K562 (cell line): ENCODE data around the gene ACO2. TPM values are rescaled to one million over a fixed set of nuclear protein-coding genes. Genes with fewer than 3 reads are reported as not detected.

ENCODE experiments used
- ATAC-seq: fragments of 200-7000 bp; cut with Tn5 transposase; 3 replicates; pipeline ENCODE4 v1.9.1; 2020; ENCODE audit warnings: moderate library complexity
- BruUV-seq: library from RNA; stranded (reverse); fragments of 400-500 nt; replicated peaks from 2 replicates; lab custom pipeline; 2021; lab: Mats Ljungman, UMichigan
- CTCF ChIA-PET: fragments of 300-600 bp; formaldehyde crosslinking; extraction: SDS; loops from one replicate; lab custom pipeline; 2021; ENCODE audit warnings: low intra/inter-chr PET ratio; lab: Yijun Ruan, JAX
- POLR2A ChIA-PET: fragments of 300-600, 350-650 bp; sonication (Branson Sonifier 250); formaldehyde crosslinking; extraction: SDS; loops from one replicate; lab custom pipeline; 2021; ENCODE audit warnings: antibody characterized with exemption, inconsistent platforms; lab: Yijun Ruan, JAX
- DNase-seq, 4 experiments: peaks; one replicate each; pipeline versions ENCODE4 v3.0.0 to v3.0.0-alpha.2; 2011 to 2018; ENCODE audit warnings: low spot score in 3 of 4, mixed read lengths in 3 of 4; ENCODE audit errors: extremely low read depth in 1 of 4
- FAIRE-seq: peaks from 2 replicates; lab custom pipeline; 2011; peaks lifted over from hg19 to GRCh38; lab: Jason Lieb, UNC
- H2AFZ ChIP-seq: 2 replicates; pipeline ENCODE4 v1.6.0; 2011; ENCODE audit warnings: low read depth, low read length, control low read depth, inconsistent platforms
- H3K27ac ChIP-seq: fragments of 200-600 bp; 3 replicates; pipeline ENCODE4 v1.8.0; 2011; ENCODE audit warnings: low read depth, mild to moderate bottlenecking, control low read depth, inconsistent platforms, low read length, moderate library complexity, mixed read lengths; ENCODE audit errors: extremely low read depth
- H3K27me3 ChIP-seq, 2 experiments: fragments of 300-600 bp in 1 of 2; 2 replicates in 1 of 2; 3 replicates in 1 of 2; pipeline versions ENCODE4 v1.6.0 to v1.8.0; 2011; ENCODE audit warnings: inconsistent platforms in 2 of 2, low read length in 2 of 2, mild to moderate bottlenecking in 1 of 2, mixed read lengths in 1 of 2, moderate library complexity in 1 of 2; ENCODE audit not compliant: control insufficient read depth in 2 of 2, insufficient read depth in 2 of 2
- H3K36me3 ChIP-seq: fragments of 300-600 bp; 3 replicates; pipeline ENCODE4 v1.8.0; 2011; ENCODE audit warnings: mild to moderate bottlenecking, low read length, inconsistent platforms; ENCODE audit not compliant: control insufficient read depth, insufficient read depth
- H3K4me1 ChIP-seq, 2 experiments: fragments of 200-600 bp in 1 of 2; replicated peaks in 1 of 2; 2 replicates in 1 of 2; 3 replicates in 1 of 2; pipeline versions ENCODE4 v1.5.1 to v1.8.0; 2011; ENCODE audit warnings: inconsistent platforms in 2 of 2, low read length in 2 of 2, mild to moderate bottlenecking in 1 of 2, mixed read lengths in 1 of 2, moderate library complexity in 1 of 2; ENCODE audit not compliant: control insufficient read depth in 2 of 2, insufficient read depth in 2 of 2
- H3K4me2 ChIP-seq: 2 replicates; pipeline ENCODE4 v1.6.1; 2011; ENCODE audit warnings: low read length, control low read depth, inconsistent platforms, mixed read lengths; ENCODE audit not compliant: insufficient read depth
- H3K4me3 ChIP-seq: fragments of 200-600 bp; sonication (generic), shearing (Covaris generic); 2 replicates; pipeline ENCODE4 v1.5.1; 2016; ENCODE audit warnings: control low read depth, inconsistent platforms
- H3K79me2 ChIP-seq: fragments of 200-600 bp; 3 replicates; pipeline ENCODE4 v1.8.0; 2011; ENCODE audit warnings: low read length, inconsistent platforms; ENCODE audit not compliant: control insufficient read depth, insufficient read depth
- H3K9ac ChIP-seq, 2 experiments: 2 replicates each; pipeline versions ENCODE4 v1.6.0 to v1.6.1; 2011; ENCODE audit warnings: low read depth in 2 of 2, low read length in 2 of 2, control low read depth in 1 of 2, inconsistent platforms in 1 of 2, mild to moderate bottlenecking in 1 of 2, mixed read lengths in 1 of 2; ENCODE audit not compliant: insufficient read depth in 1 of 2
- H3K9me1 ChIP-seq: one replicate; pipeline ENCODE4 v1.6.0; 2011; ENCODE audit warnings: inconsistent platforms, mild to moderate bottlenecking, low read length, moderate library complexity; ENCODE audit not compliant: control insufficient read depth, insufficient read depth
- H3K9me3 ChIP-seq: replicated peaks from 2 replicates; pipeline ENCODE4 v1.5.1; 2011; ENCODE audit warnings: low read depth, low read length, inconsistent platforms; ENCODE audit not compliant: control insufficient read depth, insufficient read depth
- H4K20me1 ChIP-seq: replicated peaks from 2 replicates; pipeline ENCODE4 v1.6.1; 2011; ENCODE audit warnings: low read length, inconsistent platforms, mixed read lengths; ENCODE audit not compliant: control insufficient read depth, insufficient read depth
- C11orf30 ChIP-seq: fragments of 450-650 bp; IDR thresholded peaks from 2 replicates; pipeline ENCODE4 v1.6.1; 2016; ENCODE audit warnings: low read depth, mild to moderate bottlenecking
- DEAF1 ChIP-seq: fragments of 450-650 bp; formaldehyde crosslinking; IDR thresholded peaks from 2 replicates; pipeline ENCODE4 v1.4.0; 2020; ENCODE audit warnings: mild to moderate bottlenecking, moderate library complexity
- ELF2 ChIP-seq: fragments of 250-450 bp; sonication (Bioruptor Pico); IDR thresholded peaks from 2 replicates; pipeline ENCODE4 v1.5.0; 2021; ENCODE audit warnings: mild to moderate bottlenecking
- ETV1 ChIP-seq: fragments of 450-650 bp; conservative IDR thresholded peaks from 2 replicates; pipeline ENCODE4 v1.6.1; 2016; ENCODE audit warnings: missing genetic modification characterization, control low read depth, low read depth, missing compliant biosample characterization
- FOXJ2 ChIP-seq: fragments of 200-800 bp; sonication (Bioruptor generic); IDR thresholded peaks from 2 replicates; pipeline ENCODE4 v1.6.1; 2016; ENCODE audit warnings: missing genetic modification characterization, missing compliant biosample characterization
- MEIS2 ChIP-seq: fragments of 450-650 bp; IDR thresholded peaks from 2 replicates; pipeline ENCODE4 v1.6.1; 2014; ENCODE audit warnings: mild to moderate bottlenecking; ENCODE audit not compliant: partially characterized antibody
- MYC ChIP-seq, 2 experiments: fragments of 250-450 bp in 1 of 2; sonication (Bioruptor Pico) in 1 of 2; IDR thresholded peaks; 2 replicates each; pipeline versions ENCODE4 v1.5.1 to v1.6.1; 2012 to 2021; ENCODE audit warnings: low read depth in 2 of 2, borderline replicate concordance in 1 of 2, improper control_type of control experiment in 1 of 2, low read length in 1 of 2, mild to moderate bottlenecking in 1 of 2, moderate library complexity in 1 of 2
- NFE2 ChIP-seq: IDR thresholded peaks from 2 replicates; pipeline ENCODE4 v1.6.1; 2014; ENCODE audit warnings: antibody characterized with exemption, low read depth
- PCBP2 ChIP-seq: fragments of 200-400 bp; formaldehyde crosslinking; IDR thresholded peaks from 2 replicates; pipeline ENCODE4 v1.6.1; 2018; ENCODE audit warnings: low read length, low read depth, mild to moderate bottlenecking, moderate library complexity; ENCODE audit not compliant: poor library complexity, severe bottlenecking
- SREBF2 ChIP-seq: sonication (generic); formaldehyde crosslinking; IDR thresholded peaks from 2 replicates; pipeline ENCODE4 v1.4.0; 2020; ENCODE audit warnings: mild to moderate bottlenecking, missing genetic modification reagents
- SRSF9 ChIP-seq: fragments of 200-400 bp; formaldehyde crosslinking; IDR thresholded peaks from 2 replicates; pipeline ENCODE4 v1.6.1; 2017; ENCODE audit warnings: low read depth, low read length, borderline replicate concordance
- U2AF2 ChIP-seq: fragments of 200-400 bp; formaldehyde crosslinking; optimal IDR thresholded peaks from 2 replicates; pipeline ENCODE3; 2017; ENCODE audit warnings: low read depth, mild to moderate bottlenecking, low read length
- ZNF316 ChIP-seq: fragments of 450-650 bp; IDR thresholded peaks from 2 replicates; pipeline ENCODE4 v1.6.1; 2016
- ZSCAN29 ChIP-seq: fragments of 450-650 bp; IDR thresholded peaks from 2 replicates; pipeline ENCODE4 v1.6.1; 2017
- WGBS: fragments of 100-300 bp; shearing (Covaris generic); methylation state at CpG from one replicate; pipeline ENCODE4 v1.1.6; 2016; ENCODE audit warnings: low coverage, mixed read lengths; ENCODE audit not compliant: insufficient coverage; ENCODE audit errors: missing lambda C conversion rate; 5-methylcytosine and 5-hydroxymethylcytosine counted together
- in situ Hi-C: fragments of 300-500 bp; cut with MboI; formaldehyde crosslinking; loops from 4 replicates; pipeline ENCODE4 v1.15.0; 2018; ENCODE audit warnings: inconsistent platforms, mixed read lengths
- intact Hi-C: fragments of 100-400 bp; cut with micrococcal nuclease; formaldehyde crosslinking; loops from 2 replicates; pipeline ENCODE4 v1.14.2; 2022
- polyA plus RNA-seq, 8 experiments: library from polyadenylated mRNA; depleted of rRNA in 4 of 8; stranded (reverse) in 5 of 8; unstranded in 3 of 8; fragments of >200 nt; fragmentation: Nextera tagmentation in 2 of 8; fragmentation: Illumina TruSeq in 1 of 8; extraction: Ambion mirVana in 2 of 8; extraction: Trizol in 1 of 8; gene quantifications; 2 replicates each; pipeline versions ENCODE4 v1.2.1 to v1.2.3, GENCODE V29; 2011 to 2014; ENCODE audit warnings: inconsistent platforms in 1 of 8, missing spikeins in 1 of 8
- total RNA-seq, 7 experiments: library from RNA; depleted of rRNA in 6 of 7; stranded (reverse); fragments of >200 nt in 6 of 7; fragmentation: Illumina TruSeq in 2 of 7; extraction: Trizol in 2 of 7; gene quantifications; 2 replicates each; pipeline versions ENCODE4 v1.2.1 to v1.2.3, GENCODE V29; 2011 to 2021; ENCODE audit warnings: low replicate concordance in 1 of 7

The ACO2 gene
- total and polyA plus RNA-seq, 9 of the 15 experiments (the other 6 are each of a cell fraction or from before 2014, with no cell fraction given), result 16.2 to 119 (median 43.2) TPM

GRCh38 chr22:41485033-41485432 lies 16.1 kb downstream of the ACO2 start:
- DNase-seq, result no peak
- intact Hi-C loops (no loop called here), in situ Hi-C loops (no loop called here)
- WGBS, result 81% methylated on average over 6 of the region's 7 CpGs
- Histone ChIP-seq H3K9me3 (no peaks in the 10 kb centered on the region), H3K9me1 (peaks cover 4% of the 10 kb centered on the region), H4K20me1 (peaks cover 47% of the 10 kb centered on the region), H2AFZ (no peak overlapping the region), H3K36me3 (peaks cover 45% of the 10 kb centered on the region), H3K79me2 (peaks cover 93% of the 10 kb centered on the region), H3K4me3 (no peak overlapping the region), H3K27me3 (no peaks in the 10 kb centered on the region), H3K27ac (no peak overlapping the region), H3K4me2 (no peak overlapping the region), H3K4me1 (peaks cover 17 to 23% of the 10 kb centered on the region in 2 experiments), H3K9ac (no peak overlapping the region)
- FAIRE-seq, result no peak
- no peak for ATAC-seq
- no peak for TF ChIP-seq FOXJ2
- no peak for TF ChIP-seq U2AF2
- ChIA-PET POLR2A (interaction anchor here (2.1 kb wide), 1 partner anchor 16 kb away, joined by 8 read pairs; the partner anchor contains the start of genes ACO2 and PHF5A), CTCF (no interaction called here)
- BruUV-seq, result no TSS peak

GRCh38 chr22:41487037-41487935 lies 18.4 kb downstream of the ACO2 start:
- H3K4me2 ChIP-seq, result no peak overlapping the region
- peaks cover 12 to 16% of the 10 kb centered on the region in 2 experiments for H3K4me1 ChIP-seq
- 41% methylated on average over 8 of the region's 8 CpGs for WGBS
- intact Hi-C loops (no loop called here), in situ Hi-C loops (no loop called here)
- H3K9ac ChIP-seq, result no peak overlapping the region; a peak in 2 of 4 replicates
- DNase-seq (no peak), FAIRE-seq (peak; percentile 29), ATAC-seq (peak; percentile 61)
- no peaks in the 10 kb centered on the region for H3K9me3 ChIP-seq
- peaks cover 38% of the 10 kb centered on the region for H3K36me3 ChIP-seq
- peaks cover 33% of the 10 kb centered on the region for H4K20me1 ChIP-seq
- no peaks in the 10 kb centered on the region for H3K27me3 ChIP-seq
- peaks cover under 1% of the 10 kb centered on the region for H3K9me1 ChIP-seq
- ChIA-PET CTCF (no interaction called here), POLR2A (interaction anchor here (0.7 to 2.1 kb wide), 3 partner anchors 13 to 423 kb away, joined by 3 to 8 read pairs (median 4); partner anchors contain the start of genes ACO2 and PHF5A)
- no peak overlapping the region for H3K4me3 ChIP-seq
- no TSS peak for BruUV-seq
- peak overlapping the region; percentile 33; the same call in 1 of the 3 replicates for H3K27ac ChIP-seq
- H2AFZ ChIP-seq, result no peak overlapping the region
- peaks cover 92% of the 10 kb centered on the region for H3K79me2 ChIP-seq
- TF ChIP-seq NFE2, result peak; percentile 42; the same call in 1 of the 2 replicates
- peak; percentile 87 for TF ChIP-seq ZNF316
- TF ChIP-seq C11orf30, result peak; percentile 74
- TF ChIP-seq MYC (IDR thresholded peaks at IDR 0.05; ENCODE audit: low read depth, low read length), result no peak
- no peak for TF ChIP-seq MYC (CRISPR knock-in tag; IDR thresholded peaks at IDR 0.05; ENCODE audit: borderline replicate concordance, low read depth)
- no peak for TF ChIP-seq SRSF9
- TF ChIP-seq SREBF2 (CRISPR knock-in tag), result no peak
- TF ChIP-seq ZSCAN29, result no peak
- TF ChIP-seq MEIS2, result peak; percentile 5
- no peak for TF ChIP-seq PCBP2
- TF ChIP-seq ELF2 (CRISPR knock-in tag), result no peak
- no peak for TF ChIP-seq ETV1 (tag)
- TF ChIP-seq DEAF1 (CRISPR knock-in tag), result no peak
